ENCODE results near the gene PARN.

PARN gene

DNA sequence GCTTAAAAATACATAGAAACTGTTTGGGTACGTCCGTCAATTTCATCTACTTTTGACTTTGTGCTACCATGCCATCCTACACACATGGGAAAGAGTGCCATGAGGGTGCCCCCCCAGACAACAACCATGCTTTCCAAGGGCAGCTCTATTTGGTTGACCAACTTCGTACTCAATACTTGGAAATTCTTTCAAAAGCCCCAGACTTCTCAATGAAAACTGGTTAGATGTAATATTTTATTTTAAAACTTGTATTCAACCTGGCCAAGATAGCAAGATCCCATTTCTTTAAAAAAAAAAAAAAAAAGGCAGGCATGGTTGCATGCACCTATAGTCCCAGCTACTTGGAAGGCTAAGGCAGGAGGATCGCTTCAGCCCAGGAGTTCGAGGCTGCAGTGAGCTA, 98.4 kb downstream of the PARN start:
- no peak overlapping the region for H3K4me3 Mint-ChIP-seq
- no peaks in the 10 kb centered on the region for H3K27me3 Mint-ChIP-seq (ENCODE audit: low read depth)
- no peak overlapping the region for H3K27ac Mint-ChIP-seq
- peaks cover 4% of the 10 kb centered on the region for H3K9me3 Mint-ChIP-seq
- TF ChIP-seq, protein P1, sequence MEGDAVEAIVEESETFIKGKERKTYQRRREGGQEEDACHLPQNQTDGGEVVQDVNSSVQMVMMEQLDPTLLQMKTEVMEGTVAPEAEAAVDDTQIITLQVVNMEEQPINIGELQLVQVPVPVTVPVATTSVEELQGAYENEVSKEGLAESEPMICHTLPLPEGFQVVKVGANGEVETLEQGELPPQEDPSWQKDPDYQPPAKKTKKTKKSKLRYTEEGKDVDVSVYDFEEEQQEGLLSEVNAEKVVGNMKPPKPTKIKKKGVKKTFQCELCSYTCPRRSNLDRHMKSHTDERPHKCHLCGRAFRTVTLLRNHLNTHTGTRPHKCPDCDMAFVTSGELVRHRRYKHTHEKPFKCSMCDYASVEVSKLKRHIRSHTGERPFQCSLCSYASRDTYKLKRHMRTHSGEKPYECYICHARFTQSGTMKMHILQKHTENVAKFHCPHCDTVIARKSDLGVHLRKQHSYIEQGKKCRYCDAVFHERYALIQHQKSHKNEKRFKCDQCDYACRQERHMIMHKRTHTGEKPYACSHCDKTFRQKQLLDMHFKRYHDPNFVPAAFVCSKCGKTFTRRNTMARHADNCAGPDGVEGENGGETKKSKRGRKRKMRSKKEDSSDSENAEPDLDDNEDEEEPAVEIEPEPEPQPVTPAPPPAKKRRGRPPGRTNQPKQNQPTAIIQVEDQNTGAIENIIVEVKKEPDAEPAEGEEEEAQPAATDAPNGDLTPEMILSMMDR (IDR thresholded peaks at IDR 0.05; ENCODE audit: unreplicated experiment in 3 of 3) = no peak
- peaks cover 10% of the 10 kb centered on the region for H3K36me3 Mint-ChIP-seq (ENCODE audit: low read depth)
- H3K4me1 Mint-ChIP-seq = peaks cover 26% of the 10 kb centered on the region

- Mint-ChIP-seq H3K27me3 (ENCODE audit: low read depth) (no peaks in the 10 kb centered on the region), H3K4me1 (peaks cover 26% of the 10 kb centered on the region)
Measured at GRCh38 chr16:14531101-14531500, 99.0 kb downstream of the PARN start.

DNA sequence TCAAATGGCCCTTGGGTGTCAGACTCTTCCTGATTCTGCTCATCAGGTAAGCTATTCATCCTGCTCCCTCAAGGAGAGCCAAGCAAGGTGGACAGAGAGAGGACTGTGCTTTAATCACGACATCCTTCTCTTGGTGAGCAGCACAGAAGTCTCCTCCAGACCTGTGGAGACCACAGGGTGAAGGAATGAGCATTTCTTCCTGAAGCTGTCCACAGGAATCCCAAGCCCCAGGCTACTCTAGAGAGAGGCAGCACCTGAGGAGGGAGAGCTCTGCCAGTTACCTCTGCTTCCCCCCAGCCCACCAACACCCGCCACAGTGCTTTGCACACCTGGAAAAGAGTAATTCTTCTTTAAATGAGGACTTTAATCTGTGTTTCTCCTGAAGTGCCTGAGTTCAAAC, 100.0 kb downstream of the PARN start:
- Mint-ChIP-seq H3K4me3 (no peak overlapping the region), H3K4me1 (peaks cover 28% of the 10 kb centered on the region), H3K27ac (no peak overlapping the region), H3K27me3 (ENCODE audit: low read depth) (no peaks in the 10 kb centered on the region), H3K9me3 (peaks cover 4% of the 10 kb centered on the region), H3K36me3 (ENCODE audit: low read depth) (peaks cover 10% of the 10 kb centered on the region)
- TF ChIP-seq, protein P1 (IDR thresholded peaks at IDR 0.05; ENCODE audit: unreplicated experiment in 3 of 3) = no peak

More at GRCh38 chr16:14531101-14531500, 99.0 kb downstream of the PARN start:
- Mint-ChIP-seq H3K4me3 (no peak overlapping the region), H3K9me3 (peaks cover 4% of the 10 kb centered on the region), H3K27ac (no peak overlapping the region), H3K36me3 (ENCODE audit: low read depth) (peaks cover 10% of the 10 kb centered on the region)
- TF ChIP-seq, protein P1 (IDR thresholded peaks at IDR 0.05; ENCODE audit: unreplicated experiment in 3 of 3) = no peak

- Mint-ChIP-seq H3K4me1 (peaks cover 37% of the 10 kb centered on the region), H3K27ac (peak overlapping the region; percentile 38 to 82 (median 61)), H3K9me3 (peaks cover 4% of the 10 kb centered on the region), H3K36me3 (ENCODE audit: low read depth) (peaks cover 10% of the 10 kb centered on the region), H3K27me3 (ENCODE audit: low read depth) (no peaks in the 10 kb centered on the region), H3K4me3 (peak overlapping the region; percentile 75 to 81 (median 77))
- TF ChIP-seq, protein P1 (IDR thresholded peaks at IDR 0.05; ENCODE audit: unreplicated experiment in 3 of 3) = peak; percentile 71 to 77 (median 77)
Measured at GRCh38 chr16:14529010-14529669, 100.9 kb downstream of the PARN start.

GRCh38 chr16:14528306-14528705, 101.8 kb downstream of the PARN start:
- no peaks in the 10 kb centered on the region for H3K27me3 Mint-ChIP-seq (ENCODE audit: low read depth)
- no peaks in the 10 kb centered on the region for H3K9me3 Mint-ChIP-seq
- TF ChIP-seq, protein P1 (IDR thresholded peaks at IDR 0.05; ENCODE audit: unreplicated experiment in 3 of 3) = no peak
- peaks cover 4% of the 10 kb centered on the region for H3K36me3 Mint-ChIP-seq (ENCODE audit: low read depth)
- H3K4me1 Mint-ChIP-seq = peaks cover 45% of the 10 kb centered on the region
- peak overlapping the region in 1 of 3 experiments; percentile 47 for H3K27ac Mint-ChIP-seq
- H3K4me3 Mint-ChIP-seq = peak overlapping the region in 1 of 3 experiments; percentile 47

All from nephron (organoid).